ENCODE data around the gene AP2B1.
"Not testable (repeated sequence)": the region's sequence is repeated elsewhere in the genome, so short reads cannot be mapped to it uniquely, and the experiment has no call there.

Gene AP2B1

DNA sequence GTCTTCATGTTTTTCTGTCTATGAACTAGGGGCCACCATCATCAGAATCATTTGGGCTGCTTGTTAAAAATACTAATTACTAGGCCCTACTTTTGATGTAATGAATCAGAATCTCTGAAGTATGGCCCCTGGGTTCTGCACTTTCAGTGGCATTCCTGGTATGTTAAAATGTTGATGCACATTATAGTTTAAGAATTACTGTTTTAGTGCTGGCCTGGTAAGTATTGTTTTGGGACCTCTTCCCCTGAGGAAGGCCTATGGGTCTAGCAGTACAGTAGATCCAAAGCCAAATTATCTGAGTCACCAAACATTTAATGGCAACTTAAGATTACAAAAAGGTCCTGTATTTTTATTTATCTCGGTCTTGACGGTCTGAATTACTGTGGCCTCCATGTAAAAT is 58.8 kb downstream of the AP2B1 start:
- no peak for DNase-seq

DNA sequence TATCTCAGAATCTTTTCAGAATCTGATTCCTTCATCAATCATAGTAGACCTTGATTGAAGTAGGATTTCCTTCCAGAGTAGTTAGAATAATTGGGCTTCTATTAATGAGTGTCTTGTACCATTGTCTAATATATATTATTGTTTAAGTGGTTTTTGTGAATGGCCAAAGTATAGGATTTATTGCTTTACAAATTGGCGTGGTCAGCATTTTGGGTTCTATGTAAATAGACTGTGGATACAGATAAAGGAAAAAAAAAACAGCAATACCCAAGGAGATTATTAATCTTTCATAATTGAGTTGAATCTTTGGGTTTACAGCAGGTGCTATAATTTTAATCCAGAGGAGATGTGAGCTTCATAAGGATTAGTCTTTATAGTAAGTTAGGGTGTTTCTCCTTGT is 64.3 kb downstream of the AP2B1 start:
- no peak for DNase-seq

DNA sequence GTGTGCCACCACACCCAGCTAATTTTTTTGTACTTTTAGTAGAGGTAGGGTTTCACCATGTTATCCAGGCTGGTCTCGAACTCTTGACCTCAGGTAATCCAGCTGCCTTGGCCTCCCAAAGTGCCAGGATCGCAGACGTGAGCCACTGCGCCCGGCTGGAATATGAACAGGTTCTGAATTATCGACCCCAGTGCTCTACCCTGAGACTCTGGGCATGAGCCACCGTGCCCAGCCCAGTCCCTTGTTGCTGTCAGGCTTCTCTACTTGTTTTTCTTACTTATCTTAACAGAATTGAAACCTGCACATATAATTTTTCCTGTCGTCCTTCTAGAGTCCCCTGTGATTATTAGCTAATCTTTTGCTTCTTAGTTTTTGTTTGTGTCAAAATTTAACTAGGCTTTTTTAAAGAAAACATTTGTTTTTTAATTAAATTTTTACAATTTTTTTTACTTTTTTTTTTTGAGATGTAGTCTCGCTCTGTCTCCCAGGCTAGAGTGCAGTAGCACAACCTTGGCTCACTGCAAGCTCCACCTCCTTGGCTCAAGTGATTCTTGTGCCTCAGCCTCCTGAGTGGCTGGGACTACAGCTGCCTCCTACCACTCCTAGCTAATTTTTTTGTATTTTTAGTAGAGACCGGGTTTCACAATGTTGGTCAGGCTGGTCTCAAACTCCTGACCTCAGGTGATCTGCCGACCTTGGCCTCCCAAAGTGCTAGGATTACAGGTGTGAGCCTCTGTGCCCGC is 66.7 kb downstream of the AP2B1 start:
- no peak for DNase-seq

DNA sequence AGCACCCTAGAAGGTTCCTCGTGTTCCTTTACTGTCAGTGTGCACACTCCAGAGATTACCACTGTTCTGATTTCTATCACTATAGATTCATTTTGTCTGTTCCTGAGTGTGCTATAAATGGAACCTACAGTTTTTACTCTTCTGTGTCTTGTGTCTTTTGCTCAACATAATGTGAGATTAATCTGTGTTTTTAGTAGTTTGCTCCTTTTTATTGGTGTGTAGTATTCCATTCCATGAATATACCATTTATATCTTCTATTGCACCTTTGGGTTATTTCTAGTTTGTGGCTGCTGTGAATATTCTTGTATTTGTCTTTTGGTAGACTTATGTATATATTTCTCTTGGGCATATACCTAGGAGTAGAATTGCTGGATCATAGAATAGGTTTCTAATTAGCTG is 68.2 kb downstream of the AP2B1 start:
- no peak for DNase-seq

DNA sequence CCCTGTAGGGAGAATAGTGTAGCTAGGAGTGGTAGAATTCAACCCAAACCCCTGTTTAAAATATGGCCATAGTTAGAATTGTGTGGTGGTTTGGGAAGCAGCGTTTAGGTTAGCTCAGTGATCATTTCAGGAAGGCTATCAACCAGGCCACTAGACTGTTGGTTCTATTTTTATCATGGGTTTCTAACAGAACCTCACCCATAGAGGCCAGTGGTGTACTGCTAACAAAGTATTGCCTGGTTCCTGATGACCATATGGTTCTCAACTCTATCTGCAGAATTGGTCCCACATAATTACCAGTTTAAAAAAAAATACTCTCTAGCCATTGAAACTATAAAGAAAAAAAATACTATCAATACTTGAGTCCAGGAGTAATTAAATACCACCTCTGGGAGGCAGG is 73.8 kb downstream of the AP2B1 start:
- no peak for DNase-seq

DNA sequence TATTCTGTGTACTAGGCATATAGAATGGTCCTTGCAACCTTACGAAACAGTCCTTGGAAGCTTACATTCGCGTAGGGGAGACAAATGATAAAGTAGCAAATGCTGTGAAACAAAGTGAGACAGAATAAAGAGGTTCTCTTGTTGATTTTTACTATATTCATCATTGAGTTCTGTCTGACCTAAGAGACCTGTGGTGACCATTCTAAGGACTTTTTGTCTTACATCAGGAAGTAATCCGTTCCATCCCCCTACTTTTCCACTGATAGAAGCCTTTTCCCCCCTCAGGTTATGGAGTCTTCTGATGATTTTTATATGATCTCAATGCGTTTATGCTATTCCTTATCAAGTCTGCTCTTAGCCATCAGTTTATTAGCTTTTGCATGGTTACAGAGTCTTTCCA is 77.6 kb downstream of the AP2B1 start:
- DNase-seq = no peak

DNA sequence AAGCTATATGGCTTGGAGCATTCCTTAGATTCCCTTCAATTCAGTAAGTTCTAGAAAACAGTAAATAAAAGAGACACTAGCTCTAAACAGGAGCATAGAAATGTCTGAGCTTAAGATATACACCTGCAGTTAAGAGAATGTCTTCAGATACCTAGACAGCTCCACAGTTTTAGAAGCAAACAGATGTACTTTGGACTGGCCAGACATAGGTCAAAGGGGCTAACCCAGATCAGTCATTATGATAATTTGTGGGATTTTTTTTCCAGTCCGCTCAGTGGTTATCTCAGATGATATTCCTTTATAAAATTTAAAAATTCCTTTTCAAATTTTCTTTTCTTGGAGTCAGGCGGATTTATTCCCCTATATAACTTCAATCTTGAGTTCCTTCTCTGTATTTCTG is 78.5 kb downstream of the AP2B1 start:
- no peak for DNase-seq

DNA sequence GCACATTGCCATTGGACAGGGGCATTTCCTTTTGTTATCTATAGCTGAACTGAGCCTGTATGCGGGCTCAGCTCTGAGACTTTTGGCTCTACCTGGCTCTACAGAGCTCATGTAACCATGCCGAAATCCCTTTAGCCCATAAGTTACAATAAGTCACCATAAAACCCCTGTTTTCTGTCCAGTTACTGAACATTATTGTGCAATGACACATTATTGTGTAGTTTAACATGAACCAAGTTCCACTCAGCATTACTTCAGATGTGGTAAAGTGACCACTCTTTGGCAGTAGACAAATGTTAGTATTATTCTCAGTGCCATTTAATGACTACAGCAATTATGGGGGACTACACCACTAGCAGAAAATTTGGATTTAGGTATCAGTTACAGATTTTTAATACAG is 78.9 kb downstream of the AP2B1 start:
- DNase-seq = no peak

DNA sequence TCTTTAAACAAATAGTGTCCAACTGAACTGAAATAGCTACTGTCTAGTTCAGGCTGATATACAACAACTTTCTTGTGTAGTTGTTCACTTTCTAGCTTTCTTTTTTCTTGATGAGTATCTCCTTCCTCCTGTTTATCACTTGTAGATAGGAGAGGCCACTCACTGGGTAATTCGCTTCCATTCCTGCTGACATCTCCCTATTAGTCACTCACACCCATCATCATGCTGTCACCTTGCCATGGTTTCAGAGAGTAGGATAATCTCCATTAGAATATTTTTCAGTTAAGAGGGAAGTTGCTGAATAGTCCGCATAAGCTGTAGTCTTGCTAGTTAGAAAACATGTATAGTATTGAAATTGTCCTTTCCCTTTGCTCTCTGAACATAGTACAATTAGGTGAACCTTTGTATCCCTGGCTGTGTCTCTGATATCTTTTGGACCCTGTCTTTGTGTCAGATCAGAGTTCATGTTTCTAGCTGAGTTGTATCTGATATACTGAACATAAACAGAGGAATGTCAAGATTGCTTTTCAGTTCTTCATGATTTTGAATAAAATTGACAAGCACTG is 79.9 kb downstream of the AP2B1 start:
- DNase-seq = no peak

DNA sequence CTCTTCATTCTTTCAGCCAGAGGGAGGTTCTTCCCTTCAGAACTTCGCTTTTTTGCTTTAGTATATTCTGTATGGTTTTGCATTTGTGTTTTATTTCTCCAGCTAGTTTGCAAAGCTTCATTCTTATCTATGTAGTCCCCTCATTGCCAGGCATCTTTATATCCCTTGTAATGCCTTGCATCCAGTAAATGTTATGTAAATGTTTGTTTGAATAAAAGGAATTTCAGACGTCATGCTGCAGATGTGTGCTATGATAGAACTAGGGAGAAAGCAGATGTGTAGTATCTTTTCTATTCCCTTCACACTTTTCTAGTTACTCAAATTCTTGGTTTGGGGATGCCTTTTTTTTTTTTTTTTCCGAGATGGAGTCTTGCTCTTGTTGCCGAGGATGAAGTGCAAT is 81.7 kb downstream of the AP2B1 start:
- DNase-seq = no peak

DNA sequence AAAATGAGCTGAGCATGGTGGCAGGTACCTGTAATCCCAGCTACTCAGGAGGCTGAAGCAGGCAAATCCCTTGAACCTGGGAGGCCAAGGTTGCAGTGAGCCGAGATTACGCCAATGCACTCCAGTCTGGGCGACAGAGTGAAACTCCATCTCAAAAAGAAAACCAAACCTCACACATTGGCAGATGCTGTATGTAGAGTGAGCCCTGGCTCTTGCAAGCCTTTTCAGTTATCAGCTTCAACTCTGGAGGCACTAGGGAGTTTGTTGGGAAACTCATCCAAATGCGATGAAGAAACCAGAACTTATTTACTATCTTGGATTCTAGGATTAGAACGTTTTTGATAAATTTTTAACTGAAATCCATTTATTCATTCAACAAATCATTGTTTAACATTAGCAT is 87.4 kb downstream of the AP2B1 start:
- no peak for DNase-seq

DNA sequence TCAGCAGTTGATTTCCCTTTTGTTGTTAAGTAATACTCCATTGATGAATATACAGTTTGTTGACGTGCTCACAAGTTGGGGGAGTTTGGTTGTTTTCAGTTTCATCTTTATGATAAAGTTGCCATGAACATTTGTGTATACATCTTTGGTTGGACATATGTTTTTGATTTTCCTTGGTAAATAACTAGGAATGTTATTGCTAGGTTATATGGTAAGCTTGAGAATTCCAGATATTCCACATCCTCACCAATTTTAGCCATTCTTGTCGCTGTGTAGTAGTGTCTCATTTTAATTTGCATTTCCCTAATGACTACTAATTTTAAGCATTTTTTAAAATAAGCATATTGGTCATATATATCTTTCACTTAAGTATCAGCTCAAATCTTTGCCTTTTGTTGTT is 89.3 kb downstream of the AP2B1 start:
- DNase-seq = no peak

DNA sequence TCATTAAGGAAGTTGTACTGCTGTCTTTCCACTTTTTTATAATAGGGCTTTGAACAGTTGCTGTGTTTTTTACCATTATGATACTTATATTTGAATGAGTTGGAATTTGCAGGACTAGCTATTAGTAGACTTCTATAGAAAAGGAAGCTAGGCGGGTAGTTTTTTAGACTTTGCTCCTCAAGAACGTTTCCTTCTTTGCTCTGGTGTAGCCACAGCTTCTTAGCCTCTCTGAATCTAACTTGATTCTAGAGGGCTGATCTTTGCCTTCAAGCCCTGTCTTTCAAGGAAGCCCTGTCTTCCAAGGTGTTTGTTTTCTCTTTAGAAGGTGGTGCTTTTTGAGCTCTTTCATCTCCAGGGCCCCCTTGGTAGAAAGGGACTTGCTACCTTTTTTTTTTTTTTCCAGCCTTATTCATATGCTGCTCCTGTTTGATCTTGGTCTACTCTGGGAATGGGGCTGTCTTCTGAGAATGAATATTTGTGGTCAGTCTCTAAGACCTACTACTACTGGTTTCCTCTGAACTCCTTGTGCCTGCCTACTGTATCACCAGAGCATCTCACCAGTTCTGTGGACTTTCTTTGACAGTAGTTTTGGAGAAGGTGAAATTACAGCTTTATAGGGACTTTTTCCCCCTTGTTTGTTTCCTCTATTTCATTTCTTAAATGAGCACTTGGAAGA is 92.0 kb downstream of the AP2B1 start:
- DNase-seq = no peak

DNA sequence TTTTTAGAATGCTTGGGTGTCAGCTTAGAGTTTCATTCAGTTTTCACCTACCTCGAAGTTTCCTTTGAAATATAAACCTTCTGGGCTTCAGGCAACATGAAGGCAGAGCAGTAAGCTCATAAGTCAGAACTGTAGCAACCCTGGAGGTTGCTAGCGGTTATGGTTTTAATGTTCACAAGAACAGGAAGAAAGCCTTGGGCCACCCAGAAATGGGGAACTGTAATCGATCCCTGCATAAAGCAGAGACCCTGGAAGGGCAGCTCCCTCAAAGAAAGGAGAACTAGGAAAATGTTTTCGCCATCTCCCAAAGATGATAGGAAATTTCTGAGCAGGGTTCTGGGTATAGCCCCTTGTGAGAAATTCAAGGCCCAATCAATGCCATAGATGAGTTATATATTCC is 96.5 kb downstream of the AP2B1 start:
- no peak for DNase-seq

DNA sequence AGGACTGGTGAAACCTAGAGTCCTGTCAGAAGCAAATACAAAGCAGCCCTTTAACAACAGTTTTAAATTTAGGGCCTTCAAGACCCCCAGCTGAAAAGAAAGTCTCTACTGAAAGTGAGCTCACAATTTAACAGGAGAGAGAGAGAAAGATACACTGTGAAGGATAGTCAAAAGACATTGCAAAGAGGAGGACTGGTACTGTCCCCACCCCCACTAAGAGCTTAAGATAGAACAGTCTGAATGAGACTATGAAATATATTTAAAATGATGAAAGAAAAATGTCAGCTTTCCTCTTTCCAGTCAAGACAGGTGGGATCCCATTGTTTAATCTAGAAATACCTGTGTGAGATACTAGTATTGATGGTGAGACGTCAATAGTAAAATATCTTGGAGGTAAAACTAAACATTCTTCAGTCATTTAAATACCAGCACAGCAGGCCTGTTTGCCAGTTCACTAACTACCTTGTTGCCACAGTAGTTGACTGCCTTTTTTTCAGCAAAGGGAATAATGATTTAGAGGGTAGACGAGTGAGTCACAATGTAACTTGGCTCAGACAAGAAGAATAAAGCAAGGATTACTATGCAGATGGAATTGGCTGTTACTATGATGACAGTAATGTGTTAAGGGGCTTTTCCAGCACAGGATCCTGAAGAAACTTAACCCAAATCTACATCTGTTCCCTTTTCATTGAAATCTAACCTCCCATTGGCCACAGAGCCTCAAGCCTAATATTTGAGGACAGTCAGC is 97.1 kb downstream of the AP2B1 start:
- DNase-seq = no peak

DNA sequence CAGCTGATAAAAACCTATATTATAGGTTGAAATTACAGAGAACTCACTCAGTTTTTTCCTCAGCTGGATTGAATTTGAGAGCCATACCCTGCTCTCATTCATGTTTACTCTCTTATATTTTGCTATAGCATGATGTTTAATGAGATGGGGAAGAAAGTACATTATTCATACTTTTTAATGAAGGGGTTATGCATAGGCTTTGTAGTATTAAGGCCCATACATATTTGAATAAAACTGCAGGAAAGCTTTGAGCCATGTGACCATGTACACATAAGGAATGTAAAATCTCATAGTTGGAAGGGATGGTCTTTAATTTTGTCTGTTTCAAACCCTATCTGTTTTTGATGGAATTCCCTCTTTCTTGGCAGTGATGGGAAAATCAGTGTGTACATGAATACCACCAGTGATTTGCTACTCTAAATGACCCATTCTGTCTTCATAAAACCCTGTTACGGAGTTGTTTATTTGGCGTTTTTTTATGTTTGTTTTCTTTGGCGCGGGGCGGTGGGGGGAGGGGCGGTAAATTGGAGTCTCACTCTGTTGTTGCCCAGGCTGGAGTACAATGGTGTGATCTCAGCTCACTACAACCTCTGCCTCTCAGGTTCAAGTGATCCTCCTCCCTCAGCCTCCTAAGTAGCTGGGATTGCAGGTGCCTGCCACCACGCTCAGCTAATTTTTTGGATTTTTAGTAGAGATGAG is 105.5 kb downstream of the AP2B1 start:
- no peak for DNase-seq

DNA sequence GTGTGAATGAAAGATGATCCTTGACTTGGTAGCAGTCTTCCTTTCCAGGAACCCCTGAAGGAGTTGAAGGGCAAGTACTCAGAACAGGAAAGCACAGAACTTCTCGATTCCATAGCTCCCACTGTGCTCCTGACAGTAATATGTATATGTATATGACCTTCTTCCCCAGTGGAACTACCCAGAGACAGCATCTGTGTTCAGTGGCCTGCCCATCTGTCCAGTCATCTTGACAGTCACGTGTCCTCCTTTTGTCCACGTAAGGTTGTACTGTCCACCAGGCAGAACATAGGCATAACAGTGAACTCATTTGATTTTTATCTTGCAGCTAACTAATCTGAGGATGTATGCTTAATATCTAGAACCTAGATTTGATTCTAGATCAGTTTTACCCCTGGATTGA is 106.5 kb downstream of the AP2B1 start:
- DNase-seq = no peak

DNA sequence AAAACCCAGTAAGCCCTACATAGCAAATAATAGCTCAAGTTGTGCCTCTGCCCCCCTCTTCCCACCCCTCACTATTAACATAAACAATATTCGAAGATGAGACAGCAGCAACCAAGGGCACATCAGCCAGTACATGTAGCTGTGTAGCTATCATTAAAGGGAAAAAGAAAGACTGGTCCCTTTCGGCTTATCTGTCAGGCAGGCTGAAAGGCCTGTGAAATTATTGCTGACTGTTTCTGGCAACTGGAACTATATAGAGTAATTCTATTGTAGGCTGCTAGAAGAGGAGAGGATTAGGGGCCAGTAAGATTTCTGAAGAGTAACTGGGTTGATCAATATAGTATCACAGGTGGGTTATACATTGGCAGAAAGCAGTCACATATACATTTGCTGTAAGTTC is 107.8 kb downstream of the AP2B1 start:
- DNase-seq = no peak

DNA sequence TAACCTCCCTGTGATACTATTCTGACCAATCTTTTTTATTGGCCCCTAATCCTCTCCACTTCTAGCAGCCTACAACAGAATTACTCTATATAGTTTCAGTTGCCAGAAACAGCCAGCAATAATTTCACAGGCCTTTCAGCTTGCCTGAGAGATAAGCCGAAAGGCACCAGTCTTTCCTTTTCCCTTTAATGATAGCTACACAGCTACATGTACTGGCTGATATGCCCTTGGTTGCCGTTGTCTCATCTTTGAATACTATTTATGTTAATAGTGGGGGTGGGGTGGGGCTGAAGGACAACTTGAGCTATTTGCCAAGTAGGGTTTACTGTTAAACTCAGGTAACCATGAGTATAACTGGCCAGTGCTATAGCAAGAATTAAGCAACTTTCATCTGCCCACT is 108.5 kb downstream of the AP2B1 start:
- DNase-seq = no peak

DNA sequence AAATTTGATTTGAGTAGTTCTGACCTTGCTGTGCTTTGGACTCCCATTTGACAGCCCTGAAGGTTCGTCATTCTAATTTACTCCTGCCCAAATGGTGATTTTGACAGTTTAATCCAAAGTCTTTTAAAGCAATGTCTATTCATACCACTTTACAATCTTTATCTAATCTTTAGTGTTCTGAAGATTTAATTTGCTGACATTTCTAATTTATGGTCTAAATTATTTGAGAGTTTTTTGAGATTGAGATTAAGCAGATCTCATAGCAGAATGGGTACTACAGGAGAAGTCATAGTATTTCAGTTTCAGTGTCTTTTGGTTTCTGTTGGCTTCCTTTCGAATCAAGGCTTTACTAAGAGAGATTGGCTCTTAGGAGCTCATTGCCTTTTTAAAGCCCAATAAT is 111.7 kb downstream of the AP2B1 start:
- no peak for DNase-seq

DNA sequence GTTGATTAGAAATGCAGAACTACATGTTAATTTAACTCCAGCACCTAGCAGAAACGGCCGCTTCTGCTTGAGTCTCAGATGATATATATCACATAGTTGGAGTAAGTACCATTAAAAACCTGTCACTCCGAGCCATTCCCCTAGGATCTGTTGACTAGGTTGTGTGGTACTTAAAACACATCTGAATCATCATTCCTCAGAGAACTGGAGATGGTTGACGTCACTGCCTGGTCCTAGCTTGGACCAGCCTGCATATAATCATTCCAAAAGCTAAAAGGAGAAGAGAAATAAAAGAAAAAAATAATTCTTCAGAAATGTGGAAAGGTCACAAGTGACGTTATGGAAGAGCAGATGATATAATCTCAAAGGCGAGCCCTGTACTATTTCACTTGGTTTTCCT is 113.0 kb downstream of the AP2B1 start:
- no peak for DNase-seq

DNA sequence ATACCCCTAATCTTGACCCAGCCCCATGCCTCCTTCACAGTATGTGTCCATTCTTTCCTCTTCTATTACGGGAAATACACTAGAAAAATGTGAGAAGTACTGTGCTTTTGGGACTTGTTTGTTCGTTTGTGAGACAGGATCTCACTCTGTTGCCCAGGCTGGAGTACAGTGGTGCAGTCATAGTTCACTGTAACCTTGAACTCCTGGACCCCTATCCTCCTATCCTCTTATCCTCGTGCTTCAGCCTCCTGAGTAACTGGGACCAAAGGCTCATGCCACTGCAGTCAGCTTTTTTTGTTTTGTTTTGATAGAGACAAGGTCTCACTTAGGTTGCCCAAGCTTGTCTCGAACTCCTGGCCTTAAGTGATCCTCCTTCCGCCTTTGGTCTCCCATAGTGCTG is 114.4 kb downstream of the AP2B1 start:
- no peak for DNase-seq

DNA sequence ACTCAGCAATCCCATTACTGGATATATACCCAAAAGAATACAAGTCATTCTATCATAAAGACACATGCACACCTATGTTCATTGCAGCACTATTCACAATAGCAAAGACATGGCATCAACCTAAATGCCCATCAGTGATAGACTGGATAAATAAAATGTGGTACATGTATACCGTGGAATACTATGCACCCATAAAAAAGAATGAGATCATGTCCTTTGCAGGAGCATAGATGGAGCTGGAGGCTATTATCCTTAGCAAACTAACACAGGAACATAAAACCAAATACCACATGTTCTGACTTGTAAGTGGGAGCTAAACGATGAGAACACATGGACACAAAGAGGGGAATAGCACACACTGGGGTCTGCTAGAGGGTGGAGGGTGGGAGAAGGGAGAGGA is 116.2 kb downstream of the AP2B1 start:
- not testable (repeated sequence) for DNase-seq

Data from DMS53 (cell line).